D721Med (cell line): ENCODE results near the gene PER2.

Experiments used
- DNase-seq: peaks from one replicate; pipeline ENCODE4 v3.0.0; 2011; ENCODE audit warnings: low spot score; ENCODE audit not compliant: insufficient read length
- FAIRE-seq: peaks from 2 replicates; lab custom pipeline; 2011; peaks lifted over from hg19 to GRCh38; lab: Jason Lieb, UNC
- TF ChIP-seq, protein P1 (sequence below): IDR thresholded peaks from 2 replicates; pipeline ENCODE4 v1.5.1; 2012; ENCODE audit warnings: mild to moderate bottlenecking, control low read depth; ENCODE audit not compliant: insufficient read depth; ENCODE audit errors: missing control alignments

PER2 gene

DNA sequence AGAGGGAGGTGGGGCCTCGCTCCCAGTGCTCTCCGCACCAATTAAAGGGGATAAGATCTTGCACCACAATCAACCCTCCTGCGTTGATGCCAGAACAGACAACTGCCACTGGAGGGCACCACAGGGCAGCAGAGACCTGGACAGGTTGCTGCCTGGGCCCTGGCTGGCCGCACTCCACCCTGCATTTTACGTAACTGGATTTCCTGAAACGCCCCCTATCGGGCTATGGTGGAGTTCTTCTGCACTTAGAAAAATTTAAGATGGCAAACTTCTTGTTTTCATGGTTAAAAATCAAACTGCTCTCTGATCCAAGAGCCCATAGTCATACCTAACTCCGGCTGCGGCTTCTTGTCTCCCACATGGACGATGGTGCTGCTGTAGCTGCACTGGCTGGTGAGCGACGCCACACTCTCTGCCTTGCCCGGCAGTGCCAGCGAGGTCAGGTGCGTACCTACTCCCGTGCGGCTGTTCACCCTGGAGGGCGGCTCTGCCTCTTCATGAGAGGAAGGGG, 31.8 kb downstream of the PER2 start:
- DNase-seq (peak; percentile 91), FAIRE-seq (no peak)
- TF ChIP-seq, protein P1, sequence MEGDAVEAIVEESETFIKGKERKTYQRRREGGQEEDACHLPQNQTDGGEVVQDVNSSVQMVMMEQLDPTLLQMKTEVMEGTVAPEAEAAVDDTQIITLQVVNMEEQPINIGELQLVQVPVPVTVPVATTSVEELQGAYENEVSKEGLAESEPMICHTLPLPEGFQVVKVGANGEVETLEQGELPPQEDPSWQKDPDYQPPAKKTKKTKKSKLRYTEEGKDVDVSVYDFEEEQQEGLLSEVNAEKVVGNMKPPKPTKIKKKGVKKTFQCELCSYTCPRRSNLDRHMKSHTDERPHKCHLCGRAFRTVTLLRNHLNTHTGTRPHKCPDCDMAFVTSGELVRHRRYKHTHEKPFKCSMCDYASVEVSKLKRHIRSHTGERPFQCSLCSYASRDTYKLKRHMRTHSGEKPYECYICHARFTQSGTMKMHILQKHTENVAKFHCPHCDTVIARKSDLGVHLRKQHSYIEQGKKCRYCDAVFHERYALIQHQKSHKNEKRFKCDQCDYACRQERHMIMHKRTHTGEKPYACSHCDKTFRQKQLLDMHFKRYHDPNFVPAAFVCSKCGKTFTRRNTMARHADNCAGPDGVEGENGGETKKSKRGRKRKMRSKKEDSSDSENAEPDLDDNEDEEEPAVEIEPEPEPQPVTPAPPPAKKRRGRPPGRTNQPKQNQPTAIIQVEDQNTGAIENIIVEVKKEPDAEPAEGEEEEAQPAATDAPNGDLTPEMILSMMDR, result peak; percentile 86

DNA sequence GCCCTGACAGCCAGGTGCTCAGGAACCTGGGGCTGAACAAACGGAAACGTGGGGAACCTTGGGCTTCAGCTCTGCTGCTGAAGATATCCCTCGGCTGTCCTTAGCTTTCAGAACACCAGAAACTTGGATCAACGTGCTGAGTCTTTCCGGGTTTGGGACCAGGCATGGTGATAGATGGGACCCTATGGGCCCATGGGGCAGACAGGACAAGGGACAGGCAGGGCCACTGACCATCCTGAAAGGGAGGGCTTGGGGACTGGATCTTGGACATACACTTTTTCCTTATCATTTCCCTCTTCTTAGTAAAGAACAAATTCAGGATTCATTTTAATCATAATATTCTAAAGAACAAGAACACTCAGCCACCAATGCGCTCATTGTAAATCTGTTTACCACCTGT, 32.3 kb downstream of the PER2 start:
- no peak for FAIRE-seq
- TF ChIP-seq, protein P1, result no peak
- no peak for DNase-seq

DNA sequence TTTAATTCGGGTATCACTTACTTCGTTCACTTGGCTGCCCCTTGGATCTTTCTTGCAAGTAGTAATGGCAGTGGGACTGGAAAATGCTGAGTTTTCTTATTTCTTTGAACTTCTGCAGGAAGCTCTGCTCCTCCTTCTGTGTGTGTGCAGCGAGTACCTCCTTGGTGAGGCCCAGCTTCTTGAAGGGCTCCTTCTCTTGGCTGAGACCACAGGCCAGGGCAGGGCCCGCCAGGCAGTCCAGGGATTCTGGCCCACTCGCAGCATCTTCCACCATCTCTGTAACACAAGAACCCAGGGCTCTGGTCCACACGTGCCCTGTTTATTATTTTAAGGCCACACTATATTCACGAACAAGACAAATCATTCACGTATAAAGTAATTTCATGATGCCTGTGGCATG, 32.8 kb downstream of the PER2 start:
- TF ChIP-seq, protein P1, result no peak
- FAIRE-seq, result no peak
- DNase-seq, result no peak

DNA sequence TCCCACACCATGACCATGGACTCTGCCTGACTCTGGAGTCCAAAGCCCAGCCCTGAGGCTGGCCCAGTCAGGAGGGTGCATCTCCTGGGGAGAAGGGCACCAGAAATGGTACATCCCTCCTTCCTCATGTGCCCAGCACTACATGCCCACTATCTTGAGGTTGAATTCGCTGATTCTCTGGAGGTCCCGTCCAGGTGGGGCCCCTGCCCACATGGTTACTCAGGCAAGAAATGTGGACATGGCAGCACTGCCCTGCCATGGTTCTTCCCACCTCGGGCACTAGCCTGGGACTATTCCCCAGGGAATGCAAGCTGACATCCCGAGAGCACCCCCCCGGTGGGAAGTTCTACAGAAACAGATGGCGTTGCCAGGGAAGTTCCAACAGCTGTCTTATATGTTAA, 33.3 kb downstream of the PER2 start:
- TF ChIP-seq, protein P1, result no peak

DNA sequence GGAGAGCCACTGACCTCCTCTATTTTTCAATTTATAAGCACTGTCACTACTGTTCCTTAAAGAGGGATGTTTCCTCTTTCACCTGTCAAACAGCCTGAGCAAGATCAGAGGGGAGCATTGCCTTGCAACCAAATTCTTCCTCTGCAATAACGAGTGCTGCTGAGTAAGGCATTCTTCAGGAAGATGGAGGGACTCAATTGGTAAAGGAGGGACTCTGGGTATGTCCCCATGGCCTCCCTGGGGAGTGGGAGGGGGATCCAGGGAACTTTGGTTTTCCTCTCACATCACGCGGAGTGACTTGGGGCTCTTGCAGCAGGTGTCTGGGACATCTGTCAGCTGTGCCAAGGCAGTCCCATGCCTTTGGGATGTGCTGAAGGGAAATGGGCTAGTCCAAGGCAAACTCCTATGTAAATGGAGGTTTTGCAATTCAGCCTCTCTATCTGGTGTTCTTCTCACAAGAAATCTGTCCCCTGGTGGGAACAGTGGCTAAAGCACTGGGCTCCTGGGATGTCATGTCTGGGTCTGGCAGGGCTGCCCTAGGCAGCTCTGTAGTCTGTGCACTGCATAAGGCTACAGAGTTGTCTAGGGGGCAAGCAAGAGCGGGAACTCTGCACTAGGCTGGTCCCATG, 34.2 kb downstream of the PER2 start:
- FAIRE-seq, result no peak
- TF ChIP-seq, protein P1, result no peak
- DNase-seq, result no peak

More for the DNA sequence above, 33.3 kb downstream of the PER2 start:
- DNase-seq, result no peak
- FAIRE-seq, result no peak

DNA sequence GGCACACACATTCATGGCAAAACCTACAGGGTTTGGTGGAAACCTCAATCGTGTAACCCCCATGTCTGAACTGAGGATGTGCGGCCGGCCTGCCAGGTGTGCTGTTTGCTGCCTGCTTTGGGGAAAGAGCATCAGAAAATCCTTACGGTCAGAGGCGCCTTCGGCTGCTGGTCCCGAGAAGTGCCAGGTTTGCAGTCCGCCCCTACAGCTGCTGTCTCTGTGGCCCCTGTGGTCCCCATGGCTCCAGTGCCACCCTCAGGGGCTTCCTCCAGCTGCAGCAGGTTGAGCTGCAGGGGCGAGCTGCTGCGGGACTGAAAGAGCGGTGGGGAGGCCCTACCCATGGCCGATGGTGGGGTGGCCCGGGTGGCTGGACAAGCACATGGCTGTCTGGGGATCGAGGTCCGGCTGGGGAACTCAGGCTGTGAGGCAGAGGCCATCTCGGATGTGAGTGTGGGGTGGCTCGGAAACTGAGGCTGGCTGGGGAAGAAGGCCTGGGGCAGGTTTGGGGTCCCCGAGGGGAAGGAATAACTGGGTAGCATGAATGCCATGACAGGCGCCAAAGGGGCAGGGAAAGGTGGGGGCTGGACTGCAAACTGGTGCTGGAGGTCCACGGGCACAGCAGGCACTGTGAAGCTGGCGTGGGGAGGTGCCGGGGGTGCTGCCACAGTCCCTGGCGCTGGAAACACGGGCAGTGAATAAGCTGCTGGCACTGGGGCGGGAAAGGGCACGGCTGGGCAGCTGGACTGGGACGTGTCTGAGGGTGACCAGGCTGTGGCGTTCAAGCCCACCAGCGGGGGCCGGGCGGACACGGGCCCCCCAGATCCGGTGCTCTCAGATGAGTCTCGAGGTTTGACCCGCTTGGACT, 35.4 kb downstream of the PER2 start:
- FAIRE-seq, result no peak

More for the DNA sequence above, 35.4 kb downstream of the PER2 start:
- TF ChIP-seq, protein P1, result no peak
- DNase-seq, result no peak
